Endothelial cell of hepatic sinusoid (primary cell): Measurements from ENCODE around the gene BLOC1S4.
"Not testable (repeated sequence)": the region's sequence is repeated elsewhere in the genome, so short reads cannot be mapped to it uniquely, and the experiment has no call there.

ENCODE experiments used
- in situ Hi-C: cut with HindIII; loops from 2 replicates; pipeline ENCODE4 v1.10.0; 2017; ENCODE audit warnings: low sequenced_read_pairs

BLOC1S4 gene

GRCh38 chr4:6716018-6716911 is at the start of gene BLOC1S4:
Gene BLOC1S4, plus strand, starts transcription at chr4:6716174. Its CDS starts 36 bp downstream, at chr4:6716210.
- in situ Hi-C loops: no loop called here

- in situ Hi-C loops: no loop called here
Observed at GRCh38 chr4:6668391-6668790, 47.6 kb upstream of the BLOC1S4 start.

- in situ Hi-C loops: no loop called here
Observed at GRCh38 chr4:6671648-6672047, 44.3 kb upstream of the BLOC1S4 start.

GRCh38 chr4:6672131-6672530 is 43.8 kb upstream of the BLOC1S4 start:
- in situ Hi-C loops: no loop called here

- in situ Hi-C loops: not testable (repeated sequence)
Observed at GRCh38 chr4:6672541-6673190, 43.3 kb upstream of the BLOC1S4 start.

- in situ Hi-C loops: not testable (repeated sequence)
Observed at GRCh38 chr4:6673191-6673659, 42.7 kb upstream of the BLOC1S4 start.

- in situ Hi-C loops: no loop called here
Observed at GRCh38 chr4:6673660-6674499, 42.1 kb upstream of the BLOC1S4 start.

GRCh38 chr4:6674500-6675149 is 41.3 kb upstream of the BLOC1S4 start:
- in situ Hi-C loops: no loop called here

GRCh38 chr4:6676722-6677558 is 39.0 kb upstream of the BLOC1S4 start:
- in situ Hi-C loops: no loop called here

GRCh38 chr4:6680372-6681034 is 35.5 kb upstream of the BLOC1S4 start:
- in situ Hi-C loops: no loop called here

GRCh38 chr4:6681191-6681590 is 34.8 kb upstream of the BLOC1S4 start:
- in situ Hi-C loops: no loop called here

- in situ Hi-C loops: no loop called here
Observed at GRCh38 chr4:6682862-6683590, 32.9 kb upstream of the BLOC1S4 start.

GRCh38 chr4:6684656-6685055 is 31.3 kb upstream of the BLOC1S4 start:
- in situ Hi-C loops: no loop called here

GRCh38 chr4:6686104-6686787 is 29.7 kb upstream of the BLOC1S4 start:
- in situ Hi-C loops: no loop called here

GRCh38 chr4:6687947-6688878 is 27.8 kb upstream of the BLOC1S4 start:
- in situ Hi-C loops: no loop called here

- in situ Hi-C loops: no loop called here
Observed at GRCh38 chr4:6688879-6689505, 27.0 kb upstream of the BLOC1S4 start.
